ENCODE measurements around the gene DES.

DNA sequence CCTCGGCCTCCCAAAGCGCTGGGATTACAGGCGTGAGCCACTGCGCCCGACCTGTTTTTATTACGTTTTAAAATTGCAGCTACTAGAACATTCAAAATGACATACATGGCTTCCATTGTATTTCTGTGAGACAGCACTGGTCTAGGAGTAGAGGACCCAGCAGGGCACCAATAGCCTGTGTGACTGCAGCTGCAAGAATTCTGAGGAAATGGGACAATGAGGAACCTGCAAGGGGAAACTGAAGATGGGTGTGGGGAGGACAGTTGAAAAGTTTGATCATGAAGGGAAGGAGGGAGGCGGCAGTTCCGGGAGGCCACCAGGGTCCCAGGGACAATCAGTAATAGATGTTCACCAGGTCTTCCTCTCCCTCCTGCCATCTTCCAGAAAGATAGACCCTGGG is 16.6 kb upstream of the DES start:
- TF ChIP-seq, protein P1, sequence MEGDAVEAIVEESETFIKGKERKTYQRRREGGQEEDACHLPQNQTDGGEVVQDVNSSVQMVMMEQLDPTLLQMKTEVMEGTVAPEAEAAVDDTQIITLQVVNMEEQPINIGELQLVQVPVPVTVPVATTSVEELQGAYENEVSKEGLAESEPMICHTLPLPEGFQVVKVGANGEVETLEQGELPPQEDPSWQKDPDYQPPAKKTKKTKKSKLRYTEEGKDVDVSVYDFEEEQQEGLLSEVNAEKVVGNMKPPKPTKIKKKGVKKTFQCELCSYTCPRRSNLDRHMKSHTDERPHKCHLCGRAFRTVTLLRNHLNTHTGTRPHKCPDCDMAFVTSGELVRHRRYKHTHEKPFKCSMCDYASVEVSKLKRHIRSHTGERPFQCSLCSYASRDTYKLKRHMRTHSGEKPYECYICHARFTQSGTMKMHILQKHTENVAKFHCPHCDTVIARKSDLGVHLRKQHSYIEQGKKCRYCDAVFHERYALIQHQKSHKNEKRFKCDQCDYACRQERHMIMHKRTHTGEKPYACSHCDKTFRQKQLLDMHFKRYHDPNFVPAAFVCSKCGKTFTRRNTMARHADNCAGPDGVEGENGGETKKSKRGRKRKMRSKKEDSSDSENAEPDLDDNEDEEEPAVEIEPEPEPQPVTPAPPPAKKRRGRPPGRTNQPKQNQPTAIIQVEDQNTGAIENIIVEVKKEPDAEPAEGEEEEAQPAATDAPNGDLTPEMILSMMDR (IDR thresholded peaks at IDR 0.05): no peak
- no peak for TF ChIP-seq POLR2A (IDR thresholded peaks at IDR 0.05)

All from body of pancreas (tissue), 4 donors.